ENCODE data around the gene TMEM92. TPM values are rescaled to one million over a fixed set of nuclear protein-coding genes. Genes with fewer than 3 reads are reported as not detected.
A peak's percentile ranks its signal among the peaks of the same experiment; 100 is the strongest.

Gene TMEM92
- total and polyA plus RNA-seq, 12 donors: 0.06 to 0.13 TPM; not detected in 10

- H3K4me1 ChIP-seq (replicated peaks in 1 of 2): no peaks in the 10 kb centered on the region
- H3K27ac ChIP-seq: no peak overlapping the region
- WGBS, 4 donors: 78 to 88% (median 85%) methylated on average over 9 to 10 of the region's 10 CpGs
- DNase-seq: peak in 2 of 7 donors; percentile 11 to 18
- intact Hi-C loops (cut with DNase I): no loop called here
- H3K9me3 ChIP-seq (replicated peaks in 1 of 3): no peaks in the 10 kb centered on the region
- H3K36me3 ChIP-seq (replicated peaks in 1 of 2): no peaks in the 10 kb centered on the region
- no peaks in the 10 kb centered on the region for H3K27me3 ChIP-seq
- H3K4me3 ChIP-seq: no peak overlapping the region
- TF ChIP-seq POLR2A (IDR thresholded peaks at IDR 0.05) (no peak), CTCF (IDR thresholded peaks at IDR 0.05) (no peak)
Observed at GRCh38 chr17:50256826-50257618, 17.2 kb upstream of the TMEM92 start.

GRCh38 chr17:50257676-50258224 is 16.5 kb upstream of the TMEM92 start:
- intact Hi-C loops (cut with DNase I): no loop called here
- H3K27me3 ChIP-seq: no peaks in the 10 kb centered on the region
- H3K36me3 ChIP-seq (replicated peaks in 1 of 2): no peaks in the 10 kb centered on the region
- H3K4me1 ChIP-seq (replicated peaks in 1 of 2): no peaks in the 10 kb centered on the region
- WGBS, 4 donors: 53 to 76% (median 64%) methylated on average over 5 to 15 of the region's 15 CpGs
- peak in 2 of 7 donors; percentile 7 to 24 for DNase-seq
- TF ChIP-seq CTCF (IDR thresholded peaks at IDR 0.05): no peak
- TF ChIP-seq POLR2A (IDR thresholded peaks at IDR 0.05): no peak
- no peaks in the 10 kb centered on the region for H3K9me3 ChIP-seq (replicated peaks in 1 of 3)
- H3K27ac ChIP-seq: peak overlapping the region in 1 of 5 donors; percentile 34
- H3K4me3 ChIP-seq: no peak overlapping the region

- 64 to 68% (median 66%) methylated on average over 5 to 13 of the region's 13 CpGs for WGBS, 4 donors
- TF ChIP-seq POLR2A (IDR thresholded peaks at IDR 0.05) (no peak), CTCF (IDR thresholded peaks at IDR 0.05) (no peak)
- no peaks in the 10 kb centered on the region for H3K9me3 ChIP-seq (replicated peaks in 1 of 3)
- no peaks in the 10 kb centered on the region for H3K4me1 ChIP-seq (replicated peaks in 1 of 2)
- no peaks in the 10 kb centered on the region for H3K36me3 ChIP-seq (replicated peaks in 1 of 2)
- DNase-seq: peak in 2 of 7 donors; percentile 8 to 18
- peak overlapping the region in 1 of 5 donors; percentile 43 for H3K27ac ChIP-seq
- intact Hi-C loops (cut with DNase I): no loop called here
- no peaks in the 10 kb centered on the region for H3K27me3 ChIP-seq
- no peak overlapping the region for H3K4me3 ChIP-seq
Observed at GRCh38 chr17:50258647-50259476, 15.4 kb upstream of the TMEM92 start.

All from adrenal gland (tissue), 12 donors.